ENCODE measurements around the gene MC3R.

MC3R gene

DNA sequence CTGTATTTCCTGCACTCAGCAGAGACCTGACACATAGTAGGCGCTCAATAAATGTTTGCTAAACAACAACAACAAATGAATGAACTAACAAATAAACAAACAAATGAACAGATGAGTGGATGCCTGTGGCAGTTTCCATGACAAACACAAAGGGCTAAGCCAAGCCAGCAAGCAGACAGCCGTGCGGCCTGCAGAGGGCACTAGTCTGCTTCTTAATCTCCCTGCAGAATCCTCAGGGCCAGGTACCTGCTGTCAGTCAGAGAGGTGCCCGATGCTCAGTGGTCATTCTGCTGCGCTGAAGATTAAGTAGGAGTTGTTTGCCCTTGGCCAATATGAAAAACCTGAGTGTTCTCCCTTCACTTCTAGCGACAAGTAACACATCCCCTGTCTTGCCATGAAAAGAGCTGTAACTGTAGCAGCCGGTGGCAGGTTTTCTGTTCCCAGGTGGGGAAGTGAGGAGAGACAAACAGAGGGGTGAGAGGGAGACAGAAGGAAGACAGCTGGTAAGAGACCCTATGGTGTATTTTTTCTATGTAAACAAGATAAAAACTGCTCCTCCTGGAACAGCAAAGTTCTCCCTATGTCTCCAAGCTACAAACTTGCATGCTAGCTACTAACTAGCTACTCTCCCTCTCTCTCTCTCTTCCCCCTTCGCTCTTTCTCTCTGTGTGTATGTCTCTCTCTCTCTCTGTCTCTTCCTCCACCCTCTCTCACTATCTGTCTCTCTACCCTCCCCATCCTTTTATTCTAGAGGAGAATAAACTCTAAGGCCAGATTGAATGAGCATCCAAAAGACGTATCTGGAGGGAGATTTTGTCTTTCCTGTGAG is at the start of gene MC3R:
MC3R (plus strand) TSS at position 779 of the 829 bp plus-strand sequence. CDS start 112 bp downstream, outside the sequence.
- Histone ChIP-seq H2AFZ (ENCODE audit: low read length) (no peak within 1 kb of the TSS), H3K4me1 (ENCODE audit: insufficient read depth, low read length, poor library complexity, severe bottlenecking) (no peaks in the 10 kb centered on the region), H3K9me3 (ENCODE audit: insufficient read depth, low read depth, low read length) (no peaks in the 10 kb centered on the region), H3K9ac (ENCODE audit: low read depth, low read length, poor library complexity, severe bottlenecking) (no peak within 1 kb of the TSS), H3K36me3 (ENCODE audit: insufficient read depth, low read length) (no peaks in the 10 kb centered on the region), H3K4me3 (ENCODE audit: low read length, poor library complexity, severe bottlenecking) (no peak within 1 kb of the TSS), H3K27me3 (ENCODE audit: insufficient read depth, low read length, poor library complexity, severe bottlenecking) (no peaks in the 10 kb centered on the region), H3K9me2 (replicated peaks; ENCODE audit: low read depth, low read length) (no peaks in the 10 kb centered on the region), H3K79me2 (ENCODE audit: insufficient read depth, low read length) (no peaks in the 10 kb centered on the region), H4K20me1 (ENCODE audit: insufficient read depth, low read length, poor library complexity, severe bottlenecking) (no peaks in the 10 kb centered on the region), H3K4me2 (ENCODE audit: low read depth, low read length, poor library complexity, severe bottlenecking) (no peak within 1 kb of the TSS), H3F3A (ENCODE audit: low read depth) (no peaks in the 10 kb centered on the region)
- TF ChIP-seq EZH2phosphoT487 (IDR thresholded peaks at IDR 0.05; ENCODE audit: borderline replicate concordance) = no peak
- TF ChIP-seq, protein P1, sequence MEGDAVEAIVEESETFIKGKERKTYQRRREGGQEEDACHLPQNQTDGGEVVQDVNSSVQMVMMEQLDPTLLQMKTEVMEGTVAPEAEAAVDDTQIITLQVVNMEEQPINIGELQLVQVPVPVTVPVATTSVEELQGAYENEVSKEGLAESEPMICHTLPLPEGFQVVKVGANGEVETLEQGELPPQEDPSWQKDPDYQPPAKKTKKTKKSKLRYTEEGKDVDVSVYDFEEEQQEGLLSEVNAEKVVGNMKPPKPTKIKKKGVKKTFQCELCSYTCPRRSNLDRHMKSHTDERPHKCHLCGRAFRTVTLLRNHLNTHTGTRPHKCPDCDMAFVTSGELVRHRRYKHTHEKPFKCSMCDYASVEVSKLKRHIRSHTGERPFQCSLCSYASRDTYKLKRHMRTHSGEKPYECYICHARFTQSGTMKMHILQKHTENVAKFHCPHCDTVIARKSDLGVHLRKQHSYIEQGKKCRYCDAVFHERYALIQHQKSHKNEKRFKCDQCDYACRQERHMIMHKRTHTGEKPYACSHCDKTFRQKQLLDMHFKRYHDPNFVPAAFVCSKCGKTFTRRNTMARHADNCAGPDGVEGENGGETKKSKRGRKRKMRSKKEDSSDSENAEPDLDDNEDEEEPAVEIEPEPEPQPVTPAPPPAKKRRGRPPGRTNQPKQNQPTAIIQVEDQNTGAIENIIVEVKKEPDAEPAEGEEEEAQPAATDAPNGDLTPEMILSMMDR (conservative IDR thresholded peaks at IDR 0.05; ENCODE audit: low read length) = peak; percentile 89

DNA sequence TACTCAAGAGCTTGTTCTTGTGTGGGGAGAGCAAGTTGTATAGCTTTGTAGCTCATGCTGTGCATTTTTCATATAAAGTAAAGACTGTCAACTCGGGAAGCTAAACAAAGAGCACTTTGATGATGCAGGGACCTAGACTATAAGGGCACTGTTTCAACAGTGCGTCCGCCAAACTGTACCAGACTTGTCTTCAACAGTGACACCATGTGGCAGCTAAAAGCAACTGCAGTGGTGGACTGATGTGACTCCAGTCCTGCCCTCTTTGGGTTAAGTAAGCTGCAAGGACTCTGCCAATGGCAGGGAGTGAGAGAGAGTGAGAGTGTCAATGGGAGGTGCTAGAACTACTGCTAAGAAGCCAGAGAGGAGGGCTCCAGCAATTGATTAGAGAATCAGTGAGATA is 48.1 kb upstream of the MC3R start:
- Histone ChIP-seq H2AFZ (ENCODE audit: low read length) (no peak overlapping the region), H3K79me2 (ENCODE audit: insufficient read depth, low read length) (no peaks in the 10 kb centered on the region)

DNA sequence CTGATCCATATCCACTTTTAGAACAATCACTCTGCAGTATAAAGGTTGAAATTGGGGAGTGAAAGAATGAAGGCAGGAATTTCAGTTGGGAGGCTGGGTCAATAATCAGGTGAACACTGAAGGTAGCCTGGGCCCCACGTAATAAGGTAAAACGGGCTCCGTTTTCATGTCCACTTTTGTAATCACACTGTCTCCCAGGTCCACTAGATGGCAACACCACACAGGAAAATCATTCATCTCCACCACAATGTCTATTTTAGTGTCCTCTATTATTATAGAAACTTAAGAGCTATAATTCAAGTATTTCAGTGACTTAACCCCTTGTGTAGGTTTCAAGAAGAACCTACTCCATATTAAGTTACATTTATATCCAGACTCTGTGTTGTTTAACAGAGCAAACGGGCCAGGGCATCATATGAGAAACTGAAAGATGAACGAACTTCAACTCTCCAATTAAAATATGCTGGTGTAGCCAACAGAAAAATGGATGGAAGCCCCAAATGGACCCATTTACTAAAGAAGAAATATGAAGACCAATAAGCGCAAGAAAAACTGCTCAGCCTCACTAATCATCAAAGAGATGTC is 45.9 kb upstream of the MC3R start:
- H3K36me3 ChIP-seq (ENCODE audit: insufficient read depth, low read length) = no peaks in the 10 kb centered on the region
- no peak overlapping the region for H2AFZ ChIP-seq (ENCODE audit: low read length)
- no peak overlapping the region for H3K4me3 ChIP-seq (ENCODE audit: low read length, poor library complexity, severe bottlenecking)
- no peak overlapping the region for H3K4me2 ChIP-seq (ENCODE audit: low read depth, low read length, poor library complexity, severe bottlenecking)
- H3K9me3 ChIP-seq (ENCODE audit: insufficient read depth, low read depth, low read length) = peaks cover 13% of the 10 kb centered on the region; the same call in 1 of the 2 replicates
- H3F3A ChIP-seq (ENCODE audit: low read depth) = no peaks in the 10 kb centered on the region
- no peaks in the 10 kb centered on the region for H3K4me1 ChIP-seq (ENCODE audit: insufficient read depth, low read length, poor library complexity, severe bottlenecking)
- TF ChIP-seq, protein P1 (conservative IDR thresholded peaks at IDR 0.05; ENCODE audit: low read length) = peak; percentile 43
- TF ChIP-seq EZH2phosphoT487 (IDR thresholded peaks at IDR 0.05; ENCODE audit: borderline replicate concordance) = no peak
- H3K9ac ChIP-seq (ENCODE audit: low read depth, low read length, poor library complexity, severe bottlenecking) = no peak overlapping the region
- H3K79me2 ChIP-seq (ENCODE audit: insufficient read depth, low read length) = no peaks in the 10 kb centered on the region
- H3K9me2 ChIP-seq (replicated peaks; ENCODE audit: low read depth, low read length) = no peaks in the 10 kb centered on the region
- no peaks in the 10 kb centered on the region for H4K20me1 ChIP-seq (ENCODE audit: insufficient read depth, low read length, poor library complexity, severe bottlenecking)
- H3K27me3 ChIP-seq (ENCODE audit: insufficient read depth, low read length, poor library complexity, severe bottlenecking) = no peaks in the 10 kb centered on the region

More for the DNA sequence above, 48.1 kb upstream of the MC3R start:
- H3K27me3 ChIP-seq (ENCODE audit: insufficient read depth, low read length, poor library complexity, severe bottlenecking) = no peaks in the 10 kb centered on the region
- H3F3A ChIP-seq (ENCODE audit: low read depth) = no peaks in the 10 kb centered on the region
- no peak for TF ChIP-seq EZH2phosphoT487 (IDR thresholded peaks at IDR 0.05; ENCODE audit: borderline replicate concordance)
- TF ChIP-seq, protein P1 (conservative IDR thresholded peaks at IDR 0.05; ENCODE audit: low read length) = peak; percentile 64
- H3K36me3 ChIP-seq (ENCODE audit: insufficient read depth, low read length) = no peaks in the 10 kb centered on the region
- H3K9ac ChIP-seq (ENCODE audit: low read depth, low read length, poor library complexity, severe bottlenecking) = no peak overlapping the region
- no peaks in the 10 kb centered on the region for H3K4me1 ChIP-seq (ENCODE audit: insufficient read depth, low read length, poor library complexity, severe bottlenecking)
- H3K4me2 ChIP-seq (ENCODE audit: low read depth, low read length, poor library complexity, severe bottlenecking) = no peak overlapping the region
- H3K9me2 ChIP-seq (replicated peaks; ENCODE audit: low read depth, low read length) = no peaks in the 10 kb centered on the region
- no peak overlapping the region for H3K4me3 ChIP-seq (ENCODE audit: low read length, poor library complexity, severe bottlenecking)
- no peaks in the 10 kb centered on the region for H4K20me1 ChIP-seq (ENCODE audit: insufficient read depth, low read length, poor library complexity, severe bottlenecking)
- H3K9me3 ChIP-seq (ENCODE audit: insufficient read depth, low read depth, low read length) = peaks cover 19% of the 10 kb centered on the region; the same call in 1 of the 2 replicates

Measured in Loucy (cell line).